Lung microvascular endothelial cell (primary cell): ENCODE data around the gene CD8A. TPM values are rescaled to one million over a fixed set of nuclear protein-coding genes. Genes with fewer than 3 reads are reported as not detected.
"Not testable (repeated sequence)": the region's sequence is repeated elsewhere in the genome, so short reads cannot be mapped to it uniquely, and the experiment has no call there.

Experiments used
- DNase-seq, 2 donors: peaks; one replicate each; pipeline versions ENCODE4 v3.0.0 to v3.0.0-alpha.2; 2010; ENCODE audit warnings: low read depth in 2 of 2
- total RNA-seq: library from RNA; depleted of rRNA; stranded (reverse); fragments of >200 nt; gene quantifications from 2 replicates; pipeline ENCODE4 v1.2.1, GENCODE V29; 2014

The CD8A gene
- not detected in 2 replicates for total RNA-seq

- peak; percentile 14 to 21 for DNase-seq
Measured at GRCh38 chr2:86790676-86791572, at the start of gene CD8A. TSS of gene CD8A (minus strand) at chr2:86790913. CDS start at chr2:86790825, 88 bp downstream.

- not testable (repeated sequence) for DNase-seq
Measured at GRCh38 chr2:86839871-86840548, 49.3 kb upstream of the CD8A start.

- DNase-seq, result not testable (repeated sequence)
Measured at GRCh38 chr2:86839455-86839854, 48.7 kb upstream of the CD8A start.

- not testable (repeated sequence) for DNase-seq
Measured at GRCh38 chr2:86837714-86838113, 47.0 kb upstream of the CD8A start.

- peak; percentile 13 to 87 for DNase-seq
Measured at GRCh38 chr2:86836915-86837695, 46.4 kb upstream of the CD8A start.

- DNase-seq, result not testable (repeated sequence)
Measured at GRCh38 chr2:86835548-86835889, 44.8 kb upstream of the CD8A start.

GRCh38 chr2:86833315-86833714 is 42.6 kb upstream of the CD8A start:
- no peak for DNase-seq

- DNase-seq, result no peak
Measured at GRCh38 chr2:86832334-86833096, 41.8 kb upstream of the CD8A start.

GRCh38 chr2:86831537-86831936 is 40.8 kb upstream of the CD8A start:
- DNase-seq, result no peak

- no peak for DNase-seq
Measured at GRCh38 chr2:86826951-86827350, 36.2 kb upstream of the CD8A start.

- no peak for DNase-seq
Measured at GRCh38 chr2:86825693-86826381, 35.1 kb upstream of the CD8A start.

- no peak for DNase-seq
Measured at GRCh38 chr2:86825036-86825692, 34.5 kb upstream of the CD8A start.

- no peak for DNase-seq
Measured at GRCh38 chr2:86822668-86823345, 32.1 kb upstream of the CD8A start.

- no peak for DNase-seq
Measured at GRCh38 chr2:86821842-86822241, 31.1 kb upstream of the CD8A start.

GRCh38 chr2:86821306-86821705 is 30.6 kb upstream of the CD8A start:
- no peak for DNase-seq

GRCh38 chr2:86818957-86819356 is 28.2 kb upstream of the CD8A start:
- no peak for DNase-seq

- DNase-seq, result no peak
Measured at GRCh38 chr2:86818114-86818801, 27.5 kb upstream of the CD8A start.

- DNase-seq, result no peak
Measured at GRCh38 chr2:86815611-86816010, 24.9 kb upstream of the CD8A start.
